Cardiac fibroblast (primary cell): ENCODE measurements around the gene NPPC.
A peak's percentile ranks its signal among the peaks of the same experiment; 100 is the strongest.

Experiments
- DNase-seq, 2 donors: peaks; one replicate each; pipeline versions ENCODE4 v3.0.0 to v3.0.0-alpha.2; 2010; ENCODE audit warnings: low read depth in 2 of 2
- H3K4me3 ChIP-seq, 2 donors: replicated peaks in 1 of 2; 1 replicate in 1 of 2; 2 replicates in 1 of 2; pipeline ENCODE4 v1.5.1; 2011; ENCODE audit warnings: low read depth in 2 of 2, low read length in 2 of 2, mild to moderate bottlenecking in 2 of 2, moderate library complexity in 1 of 2
- CTCF ChIP-seq: IDR thresholded peaks from one replicate; pipeline ENCODE4 v1.5.1; 2011; ENCODE audit warnings: low read depth, mild to moderate bottlenecking, low read length, inconsistent platforms

NPPC gene

GRCh38 chr2:231904161-231904611 lies 22.0 kb downstream of the NPPC start:
- no peak for DNase-seq
- TF ChIP-seq CTCF = no peak
- no peak overlapping the region for H3K4me3 ChIP-seq

DNA sequence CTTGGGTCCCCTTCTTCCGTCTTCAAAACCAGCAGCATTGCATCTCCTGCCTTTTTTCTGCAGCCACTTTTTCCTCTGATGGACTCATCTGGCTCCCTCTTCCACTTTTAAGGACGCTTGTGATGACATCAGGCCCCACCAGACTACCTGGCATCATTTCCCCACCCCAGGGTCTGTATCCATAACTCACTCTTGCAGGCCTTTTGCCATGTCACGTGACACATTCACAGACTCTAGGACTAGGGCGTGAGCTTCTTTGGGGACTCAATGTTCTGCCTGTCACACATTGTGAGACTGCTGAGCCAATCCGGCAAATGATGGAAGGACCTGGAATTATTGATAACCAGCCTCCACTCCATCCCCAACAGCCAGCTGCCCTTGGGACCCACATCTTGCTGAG lies 23.6 kb downstream of the NPPC start:
- H3K4me3 ChIP-seq = no peak overlapping the region
- DNase-seq = no peak
- TF ChIP-seq CTCF = no peak

- DNase-seq = no peak
- H3K4me3 ChIP-seq = no peak overlapping the region
- no peak for TF ChIP-seq CTCF
Observed at GRCh38 chr2:231900972-231901371, 25.2 kb downstream of the NPPC start.

- peak; percentile 99 for TF ChIP-seq CTCF
- no peak overlapping the region for H3K4me3 ChIP-seq
- DNase-seq = peak; percentile 71 to 75
Observed at GRCh38 chr2:231900486-231900942, 25.7 kb downstream of the NPPC start.

GRCh38 chr2:231894566-231895380 lies 31.4 kb downstream of the NPPC start:
- TF ChIP-seq CTCF = no peak
- no peak overlapping the region for H3K4me3 ChIP-seq
- DNase-seq = no peak

- H3K4me3 ChIP-seq = no peak overlapping the region
- no peak for TF ChIP-seq CTCF
- DNase-seq = no peak
Observed at GRCh38 chr2:231891514-231891905, 34.7 kb downstream of the NPPC start.
